Peyer's patch (tissue), 4 donors: ENCODE results near the gene PAM. TPM values are rescaled to one million over a fixed set of nuclear protein-coding genes. Genes with fewer than 3 reads are reported as not detected.

ENCODE experiments used
- DNase-seq, 3 donors: peaks; one replicate each; pipeline ENCODE4 v3.0.0-alpha.2; 2017 to 2019
- H3K27ac ChIP-seq, 4 donors: fragments of 200-600 bp; sonication (generic); one replicate each; pipeline ENCODE4 v1.5.1; 2016 to 2019
- H3K27me3 ChIP-seq, 2 donors: fragments of 200-600 bp; sonication (generic); one replicate each; pipeline ENCODE4 v1.5.1; 2019
- H3K36me3 ChIP-seq, 3 donors: fragments of 200-600 bp; sonication (generic); one replicate each; pipeline ENCODE4 v1.5.1; 2016 to 2019
- H3K4me1 ChIP-seq, 4 donors: fragments of 200-600 bp; sonication (generic); one replicate each; pipeline ENCODE4 v1.5.1; 2016 to 2019
- H3K4me3 ChIP-seq, 4 donors: fragments of 200-600 bp; sonication (generic); 1 replicate in 3 of 4; 2 replicates in 1 of 4; pipeline ENCODE4 v1.5.1; 2016 to 2019; ENCODE audit warnings: mild to moderate bottlenecking in 1 of 4
- H3K9me3 ChIP-seq, 4 donors: fragments of 200-600 bp; sonication (generic); one replicate each; pipeline ENCODE4 v1.5.1; 2016 to 2019; ENCODE audit warnings: mild to moderate bottlenecking in 1 of 4
- POLR2A ChIP-seq, 2 donors: fragments of 450-650 bp; IDR thresholded peaks; one replicate each; pipeline ENCODE4 v1.5.1; 2017; ENCODE audit warnings: antibody characterized with exemption in 2 of 2, mild to moderate bottlenecking in 2 of 2, moderate library complexity in 2 of 2
- total RNA-seq, 4 donors: library from RNA; depleted of rRNA; stranded (reverse); fragments of >200 nt; gene quantifications; one replicate each; pipeline ENCODE4 v1.1.0, GENCODE V29; 2016
- TF ChIP-seq, protein P1 (sequence below), 6 experiments: fragments of 450-650 bp in 4 of 6; fragments of 200-600 bp in 2 of 6; sonication (generic) in 1 of 6; IDR thresholded peaks; one replicate each; pipeline ENCODE4 v1.5.1; 2017 to 2019; ENCODE audit warnings: antibody characterized with exemption in 6 of 6, mild to moderate bottlenecking in 3 of 6, moderate library complexity in 1 of 6

Gene PAM
- total RNA-seq, 4 donors from 2014 or later = 58.6 to 130 (median 109) TPM

GRCh38 chr5:102801371-102801770 is 46.3 kb downstream of the PAM start:
- TF ChIP-seq, protein P1, sequence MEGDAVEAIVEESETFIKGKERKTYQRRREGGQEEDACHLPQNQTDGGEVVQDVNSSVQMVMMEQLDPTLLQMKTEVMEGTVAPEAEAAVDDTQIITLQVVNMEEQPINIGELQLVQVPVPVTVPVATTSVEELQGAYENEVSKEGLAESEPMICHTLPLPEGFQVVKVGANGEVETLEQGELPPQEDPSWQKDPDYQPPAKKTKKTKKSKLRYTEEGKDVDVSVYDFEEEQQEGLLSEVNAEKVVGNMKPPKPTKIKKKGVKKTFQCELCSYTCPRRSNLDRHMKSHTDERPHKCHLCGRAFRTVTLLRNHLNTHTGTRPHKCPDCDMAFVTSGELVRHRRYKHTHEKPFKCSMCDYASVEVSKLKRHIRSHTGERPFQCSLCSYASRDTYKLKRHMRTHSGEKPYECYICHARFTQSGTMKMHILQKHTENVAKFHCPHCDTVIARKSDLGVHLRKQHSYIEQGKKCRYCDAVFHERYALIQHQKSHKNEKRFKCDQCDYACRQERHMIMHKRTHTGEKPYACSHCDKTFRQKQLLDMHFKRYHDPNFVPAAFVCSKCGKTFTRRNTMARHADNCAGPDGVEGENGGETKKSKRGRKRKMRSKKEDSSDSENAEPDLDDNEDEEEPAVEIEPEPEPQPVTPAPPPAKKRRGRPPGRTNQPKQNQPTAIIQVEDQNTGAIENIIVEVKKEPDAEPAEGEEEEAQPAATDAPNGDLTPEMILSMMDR (IDR thresholded peaks at IDR 0.05) = no peak
- no peak for TF ChIP-seq POLR2A (IDR thresholded peaks at IDR 0.05)
- Histone ChIP-seq H3K27me3 (no peaks in the 10 kb centered on the region), H3K27ac (no peak overlapping the region), H3K4me3 (no peak overlapping the region), H3K36me3 (no peaks in the 10 kb centered on the region), H3K4me1 (no peaks in the 10 kb centered on the region), H3K9me3 (no peaks in the 10 kb centered on the region)
- DNase-seq = no peak

- H3K4me3 ChIP-seq = no peak overlapping the region
- H3K36me3 ChIP-seq = no peaks in the 10 kb centered on the region
- H3K27ac ChIP-seq = no peak overlapping the region
- no peak for DNase-seq
- no peak for TF ChIP-seq POLR2A (IDR thresholded peaks at IDR 0.05)
- TF ChIP-seq, protein P1 (IDR thresholded peaks at IDR 0.05) = no peak
- H3K9me3 ChIP-seq = no peaks in the 10 kb centered on the region
- H3K27me3 ChIP-seq = no peaks in the 10 kb centered on the region
- H3K4me1 ChIP-seq = peaks cover 0 to 4% (median 0%) of the 10 kb centered on the region in 4 donors
Observed at GRCh38 chr5:102802708-102803458, 47.8 kb downstream of the PAM start.

DNA sequence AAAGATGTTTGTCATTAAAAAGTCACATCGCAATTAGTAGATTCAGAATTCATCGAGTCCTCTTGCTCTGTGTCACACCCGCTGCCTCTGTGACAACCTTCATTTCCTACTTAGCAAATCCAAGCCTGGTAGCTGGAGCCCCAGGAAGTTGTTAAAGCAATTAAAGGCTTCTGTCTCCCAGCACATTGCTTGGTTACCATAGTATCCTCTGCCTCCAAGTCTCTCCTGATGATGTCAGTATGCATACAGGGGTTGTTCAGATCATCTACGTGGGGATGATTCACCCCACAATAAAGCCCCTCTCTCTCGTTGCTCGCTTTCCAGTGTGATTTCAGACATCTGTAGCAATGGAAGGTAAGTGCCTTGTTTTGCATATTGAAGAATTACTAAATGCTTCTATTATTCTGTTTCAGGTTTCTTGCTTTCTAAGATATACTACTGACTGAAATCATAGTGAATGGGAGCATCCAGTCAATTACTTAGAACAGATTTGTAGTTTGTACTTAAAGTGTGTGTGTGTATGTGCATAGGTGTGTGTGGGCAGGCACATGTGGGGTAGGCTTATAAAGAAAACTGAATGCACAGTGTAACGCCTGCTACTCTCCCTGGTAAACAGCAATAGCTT is 52.9 kb downstream of the PAM start:
- Histone ChIP-seq H3K4me3 (no peak overlapping the region), H3K4me1 (peaks cover 0 to 8% (median 0%) of the 10 kb centered on the region in 4 donors), H3K36me3 (no peaks in the 10 kb centered on the region), H3K27me3 (no peaks in the 10 kb centered on the region), H3K27ac (no peak overlapping the region), H3K9me3 (no peaks in the 10 kb centered on the region)
- peak in 1 of 3 donors; percentile 47 for DNase-seq
- TF ChIP-seq POLR2A (IDR thresholded peaks at IDR 0.05) = no peak
- TF ChIP-seq, protein P1 (IDR thresholded peaks at IDR 0.05) = no peak

DNA sequence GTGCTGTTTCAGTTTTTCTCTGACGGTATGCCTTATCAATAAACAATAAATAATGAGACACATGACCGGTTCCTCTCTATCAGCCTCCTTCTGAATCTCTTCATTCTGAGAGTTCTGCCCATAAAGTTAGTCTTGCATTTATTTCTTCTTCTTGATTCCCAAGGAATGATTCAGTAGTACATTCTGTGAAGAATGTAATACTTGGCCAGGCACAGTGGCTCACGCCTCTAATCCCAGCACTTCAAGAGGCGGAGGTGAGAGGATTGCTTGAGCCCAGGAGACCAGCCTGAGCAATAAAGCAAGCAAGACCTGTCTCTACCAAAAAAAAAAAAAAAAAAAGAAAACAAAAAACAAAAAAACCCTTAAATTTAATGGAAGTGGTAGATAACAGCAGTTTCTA is 53.9 kb downstream of the PAM start:
- H3K9me3 ChIP-seq = no peaks in the 10 kb centered on the region
- peak in 1 of 3 donors; percentile 48 for DNase-seq
- no peak for TF ChIP-seq POLR2A (IDR thresholded peaks at IDR 0.05)
- TF ChIP-seq, protein P1 (IDR thresholded peaks at IDR 0.05) = no peak
- H3K27me3 ChIP-seq = no peaks in the 10 kb centered on the region
- H3K4me1 ChIP-seq = peaks cover 0 to 8% (median 0%) of the 10 kb centered on the region in 4 donors
- H3K4me3 ChIP-seq = no peak overlapping the region
- no peaks in the 10 kb centered on the region for H3K36me3 ChIP-seq
- H3K27ac ChIP-seq = peak overlapping the region in 1 of 4 donors; percentile 17

DNA sequence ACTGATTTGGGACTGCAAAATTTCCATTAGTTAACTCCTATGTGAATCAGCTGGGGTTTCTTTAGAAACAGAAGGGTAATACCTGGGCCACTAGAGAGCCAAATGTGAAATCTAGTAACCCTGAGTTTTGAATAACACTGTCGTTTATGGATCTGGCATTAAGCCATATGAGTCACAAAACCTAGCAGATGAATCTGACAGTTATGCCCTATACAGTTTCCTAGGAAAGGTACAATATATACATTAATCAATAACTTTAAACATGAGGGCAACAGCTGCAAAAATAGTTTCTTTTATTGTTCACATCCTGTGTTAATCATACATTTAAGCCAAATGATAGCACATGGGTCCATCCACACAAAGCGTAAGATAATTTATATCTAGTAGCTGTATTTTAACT is 56.9 kb downstream of the PAM start:
- Histone ChIP-seq H3K27me3 (no peaks in the 10 kb centered on the region), H3K4me3 (no peak overlapping the region), H3K27ac (no peak overlapping the region), H3K4me1 (peaks cover 0 to 13% (median 0%) of the 10 kb centered on the region in 4 donors), H3K36me3 (no peaks in the 10 kb centered on the region), H3K9me3 (no peaks in the 10 kb centered on the region)
- TF ChIP-seq POLR2A (IDR thresholded peaks at IDR 0.05) = no peak
- TF ChIP-seq, protein P1 (IDR thresholded peaks at IDR 0.05) = no peak
- DNase-seq = no peak
